HG02610 (cell line): ENCODE results near the gene HABP4.
A peak's percentile ranks its signal among the peaks of the same experiment; 100 is the strongest.

Experiments
- ATAC-seq: cut with Tn5 transposase; IDR thresholded peaks from one replicate; pipeline ENCODE4 v1.9.1; 2021; ENCODE audit warnings: mild to moderate bottlenecking, moderate library complexity; ENCODE audit not compliant: unreplicated experiment

HABP4 gene

DNA sequence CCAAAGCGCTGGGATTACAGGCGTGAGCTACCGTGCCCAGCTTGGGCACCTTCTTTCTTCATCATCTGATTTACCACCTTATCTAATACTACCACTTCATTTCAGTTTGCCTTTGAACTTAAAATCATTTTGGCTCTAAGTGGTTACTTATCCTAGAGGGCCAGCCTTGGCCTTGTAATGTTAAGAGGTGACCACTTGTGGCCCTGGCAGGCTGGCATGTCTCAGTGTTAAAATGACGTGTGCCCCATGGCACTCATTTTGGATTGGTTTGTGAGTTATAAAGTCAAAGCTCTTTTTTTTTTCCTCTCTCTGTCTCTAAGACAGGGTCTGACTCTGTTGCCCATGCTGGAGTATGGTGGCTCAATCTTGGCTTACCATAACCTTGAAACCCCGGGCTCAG is 17.8 kb downstream of the HABP4 start:
- ATAC-seq = no peak

GRCh38 chr9:96476013-96476412 is 26.0 kb downstream of the HABP4 start:
- ATAC-seq = no peak

DNA sequence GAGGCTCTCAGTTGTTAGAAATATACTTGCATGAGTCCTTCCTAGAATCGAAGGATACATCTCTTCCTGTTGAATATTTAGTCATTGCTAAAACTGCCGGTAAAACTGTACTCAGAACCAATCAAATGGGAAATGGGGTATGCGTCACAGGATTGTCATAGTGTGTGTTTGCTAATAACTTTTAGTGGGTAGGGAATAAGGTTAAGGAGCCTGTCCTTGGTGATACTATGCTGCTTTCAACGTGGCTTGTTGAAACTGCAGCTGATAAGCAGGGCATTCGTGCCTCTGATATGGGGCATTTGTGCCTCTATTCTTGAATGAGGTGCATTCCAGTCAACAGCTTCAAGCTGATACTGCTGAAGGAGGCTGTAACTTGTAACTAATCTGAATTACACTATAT is 26.6 kb downstream of the HABP4 start:
- no peak for ATAC-seq

- peak; percentile 84 for ATAC-seq
Observed at GRCh38 chr9:96478829-96479371, 28.9 kb downstream of the HABP4 start.

GRCh38 chr9:96480736-96481135 is 30.8 kb downstream of the HABP4 start:
- ATAC-seq = no peak

DNA sequence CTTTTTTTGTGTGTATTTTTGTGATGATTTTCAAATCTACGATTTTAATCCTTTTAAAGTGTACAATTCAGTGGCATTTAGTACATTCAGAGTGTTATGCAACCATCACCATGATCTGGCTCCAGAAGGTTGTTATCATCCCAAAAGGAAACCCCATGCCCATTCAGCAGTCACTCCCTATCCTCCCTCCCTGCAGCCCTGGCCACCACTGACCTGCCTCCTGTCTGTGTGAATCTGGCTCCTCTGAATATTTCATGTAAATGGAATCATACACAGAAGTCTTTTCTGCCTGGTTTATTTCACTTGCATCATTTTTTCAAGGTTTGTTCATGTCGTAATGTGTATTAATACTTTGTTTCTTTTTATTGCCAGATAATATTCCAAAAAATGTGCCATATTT is 32.5 kb downstream of the HABP4 start:
- no peak for ATAC-seq

GRCh38 chr9:96483197-96483596 is 33.2 kb downstream of the HABP4 start:
- no peak for ATAC-seq

- ATAC-seq = no peak
Observed at GRCh38 chr9:96483733-96484390, 33.9 kb downstream of the HABP4 start.

GRCh38 chr9:96484521-96484931 is 34.6 kb downstream of the HABP4 start:
- peak; percentile 89 for ATAC-seq

DNA sequence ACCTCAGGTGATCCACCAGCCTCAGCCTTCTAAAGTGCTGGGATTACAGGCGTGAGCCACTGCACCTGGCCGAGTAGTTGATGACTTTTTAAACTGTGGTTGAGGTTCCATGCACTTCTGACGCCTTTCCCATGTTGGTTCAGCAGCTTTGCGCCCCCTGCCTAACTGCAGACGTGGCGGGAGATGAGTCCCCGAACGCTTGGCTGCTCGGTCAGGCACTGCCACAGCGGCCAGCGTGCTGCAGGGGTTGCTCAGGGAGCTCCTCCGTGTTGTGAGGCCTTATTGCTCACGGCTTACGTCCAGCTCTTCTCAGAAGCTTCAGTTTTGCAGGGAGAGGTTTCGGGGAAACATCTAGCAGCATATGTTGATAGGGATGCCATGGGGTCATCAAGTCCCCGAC is 35.3 kb downstream of the HABP4 start:
- ATAC-seq = no peak

DNA sequence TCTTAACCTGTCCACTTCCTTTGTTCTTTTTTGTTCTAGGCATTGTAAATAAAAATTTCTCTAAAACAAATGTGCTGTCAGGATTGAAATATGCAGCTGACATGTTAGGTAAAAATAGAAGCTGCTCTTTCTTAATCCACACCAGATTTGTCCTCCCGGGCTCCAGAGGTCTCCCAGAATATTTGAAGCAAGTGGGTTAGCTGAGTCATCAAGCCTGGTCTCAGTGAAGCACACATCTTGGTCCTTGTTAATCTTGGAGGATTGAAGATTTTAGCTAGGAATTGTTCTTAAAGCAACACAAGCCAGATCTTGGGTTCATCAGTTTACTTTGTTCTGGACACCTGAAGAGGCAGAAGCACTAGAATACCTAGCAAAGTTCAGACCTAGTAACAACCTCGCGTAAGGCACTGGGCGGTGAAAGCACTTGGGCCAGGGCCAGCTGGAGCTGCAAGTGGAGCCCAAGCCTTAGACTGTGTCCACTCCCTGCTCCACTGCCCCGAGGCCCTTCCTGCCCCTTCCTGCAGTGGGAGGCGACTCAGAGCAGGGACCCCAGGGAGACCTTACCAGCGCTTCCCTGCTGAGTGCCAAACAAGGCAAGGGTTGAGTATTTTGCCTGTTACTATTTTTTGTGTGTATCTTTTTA is 36.5 kb downstream of the HABP4 start:
- ATAC-seq = no peak

GRCh38 chr9:96487029-96487396 is 37.0 kb downstream of the HABP4 start:
- no peak for ATAC-seq

DNA sequence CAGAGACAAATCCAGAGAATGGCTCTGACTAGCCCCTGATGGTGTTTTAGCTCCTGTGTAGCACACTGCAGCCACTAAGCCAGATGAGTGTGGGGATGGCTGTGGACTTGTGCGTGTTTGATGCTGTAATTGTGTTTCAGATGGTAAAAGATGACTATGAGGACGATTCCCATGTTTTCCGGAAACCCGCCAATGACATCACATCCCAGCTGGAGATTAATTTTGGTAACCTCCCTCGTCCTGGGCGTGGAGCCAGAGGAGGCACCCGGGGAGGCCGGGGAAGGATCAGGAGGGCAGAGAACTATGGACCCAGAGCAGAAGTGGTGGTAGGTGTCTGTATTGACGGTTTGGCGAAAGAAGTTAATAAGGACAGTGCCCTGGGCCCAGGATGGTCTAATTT is 38.0 kb downstream of the HABP4 start:
- no peak for ATAC-seq

- no peak for ATAC-seq
Observed at GRCh38 chr9:96489482-96489979, 39.6 kb downstream of the HABP4 start.

DNA sequence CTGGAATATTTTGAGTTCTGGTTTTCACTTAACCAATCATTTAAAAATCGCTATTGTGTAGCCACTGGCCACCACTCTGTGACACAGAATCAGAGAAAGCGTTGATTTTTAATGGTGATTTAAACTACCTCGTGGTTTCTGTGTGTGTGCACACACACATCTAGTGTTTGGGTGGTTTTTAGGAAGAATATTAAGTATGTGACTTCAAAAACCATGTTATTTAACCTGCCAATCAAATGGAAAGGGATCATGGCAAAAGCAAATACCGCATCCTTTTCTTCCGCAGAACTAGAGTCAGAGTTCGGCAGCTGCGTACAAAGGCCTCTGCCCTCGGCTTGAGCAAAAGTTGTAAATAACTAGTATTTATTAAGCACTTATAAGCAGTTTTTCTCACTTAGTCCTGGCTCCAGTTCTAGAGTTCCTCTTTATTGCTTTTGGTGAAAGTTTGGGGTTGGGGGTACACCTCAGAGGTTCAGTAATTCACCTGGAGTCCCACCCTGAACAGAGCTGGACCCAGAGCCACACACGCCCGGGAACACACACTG is 40.6 kb downstream of the HABP4 start:
- ATAC-seq = no peak

DNA sequence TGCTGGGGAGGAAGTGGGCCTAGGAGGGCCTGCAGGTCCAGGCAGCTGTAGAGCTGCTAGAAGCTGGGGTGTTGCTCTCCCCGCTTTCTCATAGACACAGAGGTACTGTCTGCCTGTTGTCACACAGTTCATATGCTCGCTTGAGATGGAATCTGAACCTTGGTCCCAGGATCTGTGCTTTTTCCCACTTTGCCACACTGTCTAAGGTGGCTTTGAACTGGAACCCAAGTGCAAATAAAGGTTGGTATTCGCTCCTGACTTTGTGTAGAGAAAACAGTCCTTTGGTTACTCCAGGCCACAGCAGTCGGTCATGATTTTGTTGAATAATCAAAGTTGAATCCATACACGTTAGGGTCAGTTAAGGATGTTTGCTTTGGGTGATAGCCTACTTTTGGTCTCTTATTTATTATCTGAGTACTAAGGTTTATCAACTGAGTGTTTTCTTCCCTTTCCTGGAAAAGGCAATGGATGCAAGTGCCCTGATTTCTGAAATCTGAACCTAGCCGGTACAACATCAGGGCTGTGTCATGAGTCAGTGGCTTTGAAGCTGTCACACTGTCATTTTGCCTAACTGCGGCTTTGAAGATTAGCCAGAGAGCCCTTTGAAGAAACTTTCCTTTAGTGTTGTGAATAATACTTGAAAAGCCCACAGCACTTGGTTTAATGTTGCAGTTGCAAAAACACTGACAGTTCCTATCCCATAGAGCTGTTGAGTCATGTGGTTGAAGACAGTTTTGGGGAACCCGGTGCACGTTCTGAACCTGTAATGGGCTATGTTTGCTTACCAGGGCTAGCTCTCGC is 41.3 kb downstream of the HABP4 start:
- no peak for ATAC-seq

DNA sequence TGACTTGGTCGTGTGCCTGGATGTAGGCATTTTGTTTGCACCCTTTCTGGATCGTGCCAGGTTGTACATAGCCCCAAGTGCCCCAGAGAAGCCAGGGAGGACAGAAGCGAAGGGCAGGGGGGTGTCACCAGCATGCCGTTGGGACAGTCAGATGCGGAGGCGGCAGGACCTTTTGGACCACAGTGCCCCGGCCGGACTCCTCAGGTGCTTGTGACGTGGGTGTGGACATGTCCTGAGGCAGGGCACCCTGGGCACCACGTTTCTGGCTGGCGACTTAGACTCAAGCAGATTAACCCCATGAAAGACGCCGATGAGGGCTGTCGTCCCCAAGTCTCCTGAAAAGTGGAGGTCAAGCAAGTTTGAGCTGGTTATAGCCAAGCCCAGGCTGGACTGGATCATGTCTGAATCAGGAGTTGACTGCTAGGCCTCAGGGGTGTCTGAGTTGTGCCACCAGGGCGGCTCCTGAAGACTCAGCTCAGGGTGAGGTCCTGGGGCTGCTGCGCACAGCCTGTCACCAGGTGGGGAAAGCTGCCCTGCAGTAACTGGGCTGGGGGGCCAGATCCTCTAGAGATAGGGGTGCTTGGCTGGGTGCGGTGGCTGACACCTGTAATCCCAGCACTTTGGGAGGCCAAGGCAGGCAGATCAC is 42.0 kb downstream of the HABP4 start:
- ATAC-seq = no peak

- ATAC-seq = no peak
Observed at GRCh38 chr9:96492993-96493531, 43.1 kb downstream of the HABP4 start.

DNA sequence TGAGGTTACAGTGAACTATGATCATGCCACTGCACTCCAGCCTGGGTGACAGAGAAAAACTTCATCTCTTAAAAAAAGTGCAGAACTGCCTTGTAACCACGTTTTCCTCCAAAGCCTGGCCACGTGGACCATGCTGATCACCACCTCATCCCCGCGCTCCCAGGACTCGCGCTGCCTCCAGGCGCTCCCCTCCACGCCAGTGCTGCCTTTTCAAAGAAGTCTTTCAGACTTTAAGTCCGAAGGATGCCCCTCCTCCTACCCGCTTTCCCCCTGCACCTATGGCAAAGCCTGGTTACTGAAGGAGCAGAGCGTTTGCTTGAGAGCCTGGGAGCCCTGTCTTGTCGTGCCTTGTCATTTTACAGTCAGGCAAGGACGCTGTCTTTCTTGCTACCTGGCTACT is 43.8 kb downstream of the HABP4 start:
- ATAC-seq = no peak

DNA sequence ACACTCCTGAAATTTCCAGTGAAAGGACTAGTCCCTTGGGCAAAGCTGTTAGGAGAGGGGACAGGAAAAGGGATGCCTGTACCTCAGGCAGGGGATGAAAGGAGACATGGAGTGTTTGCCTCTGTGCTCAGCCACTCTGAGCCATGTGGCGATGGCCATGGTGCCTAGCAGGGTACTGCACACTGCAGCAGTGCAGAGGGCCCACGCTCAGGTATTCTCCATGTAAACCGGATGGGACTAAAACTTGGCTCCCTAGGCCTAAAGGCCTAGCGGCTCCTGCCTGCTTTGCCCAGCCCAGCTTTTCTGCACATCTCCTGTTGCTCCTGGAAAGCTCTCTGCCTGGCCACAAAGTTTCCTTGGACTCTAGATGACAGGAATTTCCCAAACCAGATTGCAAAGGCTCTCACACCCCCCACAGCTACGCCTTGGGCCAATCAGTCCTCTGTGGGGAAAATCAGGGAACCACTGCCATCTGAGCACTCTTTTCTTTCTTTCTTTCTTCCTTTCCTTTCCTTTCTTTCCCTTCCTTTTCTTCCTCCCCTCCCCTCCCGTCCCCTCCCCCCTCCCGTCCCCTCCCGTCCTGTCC is 44.3 kb downstream of the HABP4 start:
- no peak for ATAC-seq
